HCT116 (cell line): ENCODE data around the gene ROBO1. TPM values are rescaled to one million over a fixed set of nuclear protein-coding genes. Genes with fewer than 3 reads are reported as not detected.

Experiments
- ATAC-seq: fragments of 200-7000 bp; cut with Tn5 transposase; 2 replicates; pipeline ENCODE4 v1.9.1; 2020; ENCODE audit warnings: mild to moderate bottlenecking, moderate library complexity
- Bru-seq: library from RNA; stranded (reverse); fragments of 400-500 nt; gene quantifications from one replicate; lab custom pipeline; 2021; lab: Mats Ljungman, UMichigan
- BruChase-seq, 2 experiments: library from RNA; stranded (reverse); fragments of 400-500 nt; gene quantifications; one replicate each; lab custom pipeline; 2021; lab: Mats Ljungman, UMichigan
- BruUV-seq: library from RNA; stranded (reverse); fragments of 400-500 nt; replicated peaks from 2 replicates; lab custom pipeline; 2021; lab: Mats Ljungman, UMichigan
- CTCF ChIA-PET: fragments of 300-600 bp; sonication (Branson Sonifier 250); formaldehyde crosslinking; loops from one replicate; lab custom pipeline; 2021; ENCODE audit warnings: antibody characterized with exemption; lab: Charles Lee
- POLR2A ChIA-PET: fragments of 300-600, 350-600 bp; sonication (Branson Sonifier 250); formaldehyde crosslinking; loops from one replicate; lab custom pipeline; 2021; ENCODE audit warnings: antibody characterized with exemption; lab: Charles Lee
- RAD21 ChIA-PET, 2 experiments: fragments of 300-600 bp; sonication (Branson Sonifier 250); formaldehyde crosslinking; loops; one replicate each; lab custom pipeline; 2023; ENCODE audit warnings: low total read pairs in 2 of 2; ENCODE audit not compliant: uncharacterized antibody in 2 of 2, unreplicated experiment in 2 of 2, low non-redundant PET in 1 of 2; lab: Charles Lee
- DNase-seq: peaks from one replicate; pipeline ENCODE4 v3.0.0-alpha.2; 2010; ENCODE audit warnings: low read depth, low spot score
- H2AFZ ChIP-seq: fragments of 200-600 bp; shearing (Covaris generic), sonication (generic); 2 replicates; pipeline ENCODE4 v1.6.1; 2017; ENCODE audit warnings: low read depth, mixed run types, mixed read lengths, antibody characterized with exemption, low read length; ENCODE audit not compliant: poor library complexity, severe bottlenecking
- H3K27ac ChIP-seq: 2 replicates; pipeline ENCODE4 v1.5.1; 2012; ENCODE audit warnings: low read depth, low read length
- H3K27me3 ChIP-seq: fragments of 200-600 bp; sonication (generic); 2 replicates; pipeline ENCODE4 v1.6.1; 2016; ENCODE audit warnings: mixed run types, low read length, mixed read lengths; ENCODE audit not compliant: insufficient read depth
- H3K36me3 ChIP-seq, 2 experiments: fragments of 200-500 bp in 1 of 2; fragments of 200-600 bp in 1 of 2; sonication (Bioruptor generic) in 1 of 2; sonication (generic) in 1 of 2; 2 replicates each; pipeline versions ENCODE4 v1.5.1 to v1.6.1; 2014 to 2016; ENCODE audit warnings: low read length in 2 of 2, inconsistent platforms in 1 of 2, mixed read lengths in 1 of 2, mixed run types in 1 of 2; ENCODE audit not compliant: insufficient read depth in 2 of 2, control insufficient read depth in 1 of 2
- H3K4me1 ChIP-seq, 2 experiments: fragments of 200-600 bp in 1 of 2; sonication (generic) in 1 of 2; 2 replicates each; pipeline versions ENCODE4 v1.5.1 to v1.6.1; 2012 to 2017; ENCODE audit warnings: low read length in 2 of 2, inconsistent platforms in 1 of 2, mild to moderate bottlenecking in 1 of 2, mixed read lengths in 1 of 2, mixed run types in 1 of 2, moderate library complexity in 1 of 2; ENCODE audit not compliant: insufficient read depth in 2 of 2, control insufficient read depth in 1 of 2
- H3K4me2 ChIP-seq: fragments of 200-600 bp; sonication (generic); 2 replicates; pipeline ENCODE4 v1.6.1; 2017; ENCODE audit warnings: mixed run types, low read length, mixed read lengths
- H3K4me3 ChIP-seq, 2 experiments: fragments of 200-600 bp in 1 of 2; sonication (generic) in 1 of 2; replicated peaks in 1 of 2; 2 replicates each; pipeline ENCODE4 v1.5.1; 2011 to 2016; ENCODE audit warnings: low read length in 2 of 2, control low read depth in 1 of 2, low read depth in 1 of 2, mild to moderate bottlenecking in 1 of 2, mixed read lengths in 1 of 2, mixed run types in 1 of 2
- H3K79me2 ChIP-seq: fragments of 200-600 bp; sonication (generic); 2 replicates; pipeline ENCODE4 v1.6.1; 2017; ENCODE audit warnings: mild to moderate bottlenecking, mixed run types, low read length, moderate library complexity, mixed read lengths; ENCODE audit not compliant: insufficient read depth
- H3K9ac ChIP-seq: fragments of 200-600 bp; sonication (generic); 2 replicates; pipeline ENCODE4 v1.6.1; 2016; ENCODE audit warnings: low read length, mixed read lengths
- H3K9me2 ChIP-seq: fragments of 200-600 bp; sonication (generic), shearing (Covaris generic); 2 replicates; pipeline ENCODE4 v1.6.1; 2017; ENCODE audit warnings: mixed run types, mild to moderate bottlenecking, moderate library complexity; ENCODE audit not compliant: insufficient read depth
- H3K9me3 ChIP-seq, 2 experiments: fragments of 200-500 bp in 1 of 2; fragments of 200-600 bp in 1 of 2; sonication (Bioruptor generic) in 1 of 2; sonication (generic) in 1 of 2; 2 replicates each; pipeline ENCODE4 v1.6.1; 2014 to 2017; ENCODE audit warnings: low read length in 2 of 2, mixed read lengths in 2 of 2, inconsistent platforms in 1 of 2, low read depth in 1 of 2, mild to moderate bottlenecking in 1 of 2, mixed run types in 1 of 2, moderate library complexity in 1 of 2; ENCODE audit not compliant: control insufficient read depth in 1 of 2, insufficient read depth in 1 of 2
- H4K20me1 ChIP-seq: fragments of 200-600 bp; sonication (generic), shearing (Covaris generic); 2 replicates; pipeline ENCODE4 v1.6.1; 2017; ENCODE audit warnings: mixed run types, mild to moderate bottlenecking, moderate library complexity; ENCODE audit not compliant: insufficient read depth
- ATF3 ChIP-seq: IDR thresholded peaks from 2 replicates; pipeline ENCODE4 v1.6.1; 2012
- CBX3 ChIP-seq: IDR thresholded peaks from 2 replicates; pipeline ENCODE4 v1.6.1; 2012; ENCODE audit warnings: low read depth
- CEBPB ChIP-seq: IDR thresholded peaks from 2 replicates; pipeline ENCODE4 v1.6.1; 2012; ENCODE audit warnings: low read depth
- CTCF ChIP-seq, 3 experiments: fragments of 200-600 bp in 1 of 3; sonication (generic) in 1 of 3; IDR thresholded peaks in 2 of 3; conservative IDR thresholded peaks in 1 of 3; 2 replicates each; pipeline ENCODE4 v1.5.1; 2012 to 2017; ENCODE audit warnings: low read depth in 2 of 3, low read length in 2 of 3, antibody characterized with exemption in 1 of 3, borderline replicate concordance in 1 of 3, control low read depth in 1 of 3, mild to moderate bottlenecking in 1 of 3, mixed read lengths in 1 of 3, mixed run types in 1 of 3, moderate library complexity in 1 of 3; ENCODE audit not compliant: insufficient read depth in 1 of 3
- EGR1 ChIP-seq: IDR thresholded peaks from 2 replicates; pipeline ENCODE4 v1.6.1; 2012; ENCODE audit warnings: low read depth
- ELF1 ChIP-seq: IDR thresholded peaks from 2 replicates; pipeline ENCODE4 v1.6.1; 2012; ENCODE audit warnings: low read depth, borderline replicate concordance
- EZH2 ChIP-seq: fragments of 200-600 bp; sonication (generic); IDR thresholded peaks from 2 replicates; pipeline ENCODE4 v1.6.1; 2017; ENCODE audit warnings: antibody characterized with exemption, mixed run types
- EZH2phosphoT487 ChIP-seq: fragments of 200-600 bp; IDR thresholded peaks from 2 replicates; pipeline ENCODE4 v1.6.1; 2018; ENCODE audit warnings: antibody characterized with exemption, borderline replicate concordance
- JUND ChIP-seq: IDR thresholded peaks from 2 replicates; pipeline ENCODE4 v1.6.1; 2012
- MAX ChIP-seq: IDR thresholded peaks from 2 replicates; pipeline ENCODE4 v1.6.1; 2012
- POLR2A ChIP-seq: IDR thresholded peaks from 2 replicates; pipeline ENCODE4 v1.7.0; 2011; ENCODE audit warnings: borderline replicate concordance; ENCODE audit not compliant: insufficient read depth, insufficient read length; ENCODE audit errors: extremely low read depth
- POLR2AphosphoS5 ChIP-seq: IDR thresholded peaks from 2 replicates; pipeline ENCODE4 v1.6.1; 2011; ENCODE audit warnings: mild to moderate bottlenecking, low read depth, low read length, moderate library complexity
- RAD21 ChIP-seq: IDR thresholded peaks from 2 replicates; pipeline ENCODE4 v1.6.1; 2012; ENCODE audit warnings: low read depth, mild to moderate bottlenecking
- SIN3A ChIP-seq: IDR thresholded peaks from 2 replicates; pipeline ENCODE4 v1.6.1; 2012; ENCODE audit warnings: low read depth
- SRF ChIP-seq: IDR thresholded peaks from 2 replicates; pipeline ENCODE4 v1.6.1; 2012; ENCODE audit warnings: low read depth
- TCF7L2 ChIP-seq: IDR thresholded peaks from 2 replicates; pipeline ENCODE4 v1.7.0; 2011; ENCODE audit warnings: borderline replicate concordance, inconsistent platforms; ENCODE audit not compliant: insufficient read depth, insufficient read length; ENCODE audit errors: extremely low read depth
- ZBTB33 ChIP-seq: IDR thresholded peaks from 2 replicates; pipeline ENCODE4 v1.6.1; 2011; ENCODE audit warnings: mild to moderate bottlenecking, low read length, moderate library complexity; ENCODE audit not compliant: insufficient replicate concordance; ENCODE audit errors: extremely low read depth
- ZFX ChIP-seq: fragments of 450-650 bp; IDR thresholded peaks from 2 replicates; pipeline ENCODE4 v1.6.1; 2017
- ZNF274 ChIP-seq: fragments of 200-500 bp; sonication (Bioruptor generic); IDR thresholded peaks from 2 replicates; pipeline ENCODE4 v1.6.1; 2014; ENCODE audit warnings: mild to moderate bottlenecking, low read depth, low read length, inconsistent platforms
- intact Hi-C: fragments of 100-400 bp; cut with micrococcal nuclease; formaldehyde crosslinking; loops from 2 replicates; pipeline ENCODE4 v1.10.0; 2022
- long read RNA-seq: library from polyadenylated mRNA; unstranded; transcript quantifications from one replicate; pipeline ENCODE4 v2.0.0, GENCODE V29; 2021; ENCODE audit not compliant: unreplicated experiment
- polyA plus RNA-seq: library from polyadenylated mRNA; unstranded; fragments of >200 nt; gene quantifications from 2 replicates; pipeline ENCODE4 v1.2.1, GENCODE V29; 2012; ENCODE audit warnings: missing spikeins
- total RNA-seq: library from RNA; stranded (reverse); gene quantifications from one replicate; pipeline ENCODE4 v1.2.1, GENCODE V29; 2021; ENCODE audit not compliant: unreplicated experiment

The ROBO1 gene
- total RNA-seq, result 0.27 TPM
- polyA plus RNA-seq, result not detected in 2 replicates
- percentile 1 among the genes with signal in this experiment for Bru-seq, nascent RNA
- percentile 1 among the genes with signal in this experiment for BruChase-seq, experiment 1, labeled RNA remaining after a 6-hour chase
- BruChase-seq, experiment 2, labeled RNA remaining after a 2-hour chase, result percentile 1 among the genes with signal in this experiment
- long read RNA-seq, partial matches to known transcripts, result 0 of 1 reads
- long read RNA-seq, other reads (novel, unspliced or antisense), result 1 of 1 reads

- H3K4me1 ChIP-seq, result no peaks in the 10 kb centered on the region
- no TSS peak for BruUV-seq
- POLR2A ChIA-PET, result no interaction called here
- H3K4me2 ChIP-seq, result no peak within 1 kb of the TSS
- CTCF ChIA-PET, result no interaction called here
- no peak within 1 kb of the TSS for H3K27ac ChIP-seq
- H3K9ac ChIP-seq, result no peak within 1 kb of the TSS
- H3K27me3 ChIP-seq, result no peaks in the 10 kb centered on the region
- DNase-seq (no peak), ATAC-seq (no peak)
- TF ChIP-seq POLR2AphosphoS5, result no peak
- no peak for TF ChIP-seq ZFX
- no peak for TF ChIP-seq ELF1
- no peak for TF ChIP-seq POLR2A
- no peak for TF ChIP-seq MAX
- no peak for TF ChIP-seq ZNF274
- TF ChIP-seq EZH2phosphoT487, result no peak
- no peak for TF ChIP-seq TCF7L2
- no peak for TF ChIP-seq SRF
- TF ChIP-seq ZBTB33, result no peak
- TF ChIP-seq SIN3A, result no peak
- TF ChIP-seq EGR1, result no peak
- no peak for TF ChIP-seq EZH2
- TF ChIP-seq RAD21, result no peak
- TF ChIP-seq CEBPB, result no peak
- TF ChIP-seq CBX3, result no peak
- no peak for TF ChIP-seq CTCF (IDR thresholded peaks at IDR 0.05 in 2 of 3, conservative IDR thresholded peaks at IDR 0.05 in 1 of 3; ENCODE audit: borderline replicate concordance in 1 of 3, insufficient read depth in 1 of 3, low read depth in 2 of 3, low read length in 2 of 3)
- no peak for TF ChIP-seq ATF3
- no peak for TF ChIP-seq JUND
- H3K36me3 ChIP-seq, result no peaks in the 10 kb centered on the region
- H2AFZ ChIP-seq, result no peak within 1 kb of the TSS
- peaks cover 0 to 20% of the 10 kb centered on the region in 2 experiments; a peak in 2 of 4 replicates for H3K9me3 ChIP-seq
- intact Hi-C loops, result no loop called here
- no peaks in the 10 kb centered on the region for H3K9me2 ChIP-seq
- RAD21 ChIA-PET, result no interaction called here
- no peaks in the 10 kb centered on the region for H3K79me2 ChIP-seq
- no peak within 1 kb of the TSS for H3K4me3 ChIP-seq
- no peaks in the 10 kb centered on the region for H4K20me1 ChIP-seq
Observed at GRCh38 chr3:79767905-79768267, at the start of gene ROBO1. ROBO1 (minus strand) TSS chr3:79767998.
